ENCODE data around the gene CLSTN2. TPM values are rescaled to one million over a fixed set of nuclear protein-coding genes. Genes with fewer than 3 reads are reported as not detected.

The CLSTN2 gene
- total and polyA plus RNA-seq, 2 of the 13 experiments (the other 11 are each of a cell fraction or from before 2014, with no cell fraction given): not detected

DNA sequence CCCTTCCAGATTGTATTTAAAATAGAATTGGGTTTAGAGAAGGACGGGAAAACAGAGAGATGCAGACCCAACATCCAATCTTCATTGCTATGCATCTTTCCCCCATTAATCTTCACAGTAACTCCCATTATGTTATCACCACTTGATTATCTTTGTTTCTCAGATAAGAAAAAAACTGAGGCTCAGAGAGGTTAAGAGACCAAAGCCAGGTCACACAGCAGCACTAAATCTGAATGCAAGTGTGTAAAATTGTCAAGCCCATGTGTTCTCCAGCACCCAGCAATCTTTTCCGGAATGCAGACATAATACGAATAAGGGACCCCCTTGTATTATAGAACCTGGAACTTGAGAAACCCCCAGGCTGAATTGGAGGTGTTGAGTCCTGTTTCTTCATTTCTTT is 662.4 kb downstream of the CLSTN2 start:
- POLR2A ChIA-PET: no interaction called here
- no peak for FAIRE-seq
- no peaks in the 10 kb centered on the region for H3K9me3 ChIP-seq (ENCODE audit: low read length)
- intact Hi-C loops (cut with micrococcal nuclease; ENCODE audit: unreplicated experiment): no loop called here
- H2AFZ ChIP-seq (ENCODE audit: low read length): no peak overlapping the region
- no peaks in the 10 kb centered on the region for H4K20me1 ChIP-seq (ENCODE audit: insufficient read depth, low read length)
- H3K27ac ChIP-seq (ENCODE audit: extremely low read length, insufficient read depth, low read length): no peak overlapping the region
- in situ Hi-C loops (cut with HindIII; ENCODE audit: extremely low pct_ligation_motif_present, low pct_unique_long_range_greater_than_20kb): no loop called here
- H3K27me3 ChIP-seq (ENCODE audit: control insufficient read depth in 1 of 2, insufficient read depth in 2 of 2, low read length in 2 of 2): no peaks in the 10 kb centered on the region; a peak in 1 of 5 replicates
- H3K4me1 ChIP-seq (ENCODE audit: insufficient read depth, low read length): no peaks in the 10 kb centered on the region
- H3K9ac ChIP-seq (ENCODE audit: insufficient read depth, low read depth, low read length): no peak overlapping the region
- no TSS peak for BruUV-seq (replicated peaks)
- TF ChIP-seq, protein P1, sequence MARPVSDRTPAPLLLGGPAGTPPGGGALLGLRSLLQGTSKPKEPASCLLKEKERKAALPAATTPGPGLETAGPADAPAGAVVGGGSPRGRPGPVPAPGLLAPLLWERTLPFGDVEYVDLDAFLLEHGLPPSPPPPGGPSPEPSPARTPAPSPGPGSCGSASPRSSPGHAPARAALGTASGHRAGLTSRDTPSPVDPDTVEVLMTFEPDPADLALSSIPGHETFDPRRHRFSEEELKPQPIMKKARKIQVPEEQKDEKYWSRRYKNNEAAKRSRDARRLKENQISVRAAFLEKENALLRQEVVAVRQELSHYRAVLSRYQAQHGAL (CRISPR knock-in tag; IDR thresholded peaks at IDR 0.05; ENCODE audit: not compliant biosample characterization): no peak
- TF ChIP-seq, protein P2, sequence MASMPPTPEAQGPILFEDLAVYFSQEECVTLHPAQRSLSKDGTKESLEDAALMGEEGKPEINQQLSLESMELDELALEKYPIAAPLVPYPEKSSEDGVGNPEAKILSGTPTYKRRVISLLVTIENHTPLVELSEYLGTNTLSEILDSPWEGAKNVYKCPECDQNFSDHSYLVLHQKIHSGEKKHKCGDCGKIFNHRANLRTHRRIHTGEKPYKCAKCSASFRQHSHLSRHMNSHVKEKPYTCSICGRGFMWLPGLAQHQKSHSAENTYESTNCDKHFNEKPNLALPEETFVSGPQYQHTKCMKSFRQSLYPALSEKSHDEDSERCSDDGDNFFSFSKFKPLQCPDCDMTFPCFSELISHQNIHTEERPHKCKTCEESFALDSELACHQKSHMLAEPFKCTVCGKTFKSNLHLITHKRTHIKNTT (CRISPR knock-in tag; IDR thresholded peaks at IDR 0.05): no peak
- TF ChIP-seq, protein P3, sequence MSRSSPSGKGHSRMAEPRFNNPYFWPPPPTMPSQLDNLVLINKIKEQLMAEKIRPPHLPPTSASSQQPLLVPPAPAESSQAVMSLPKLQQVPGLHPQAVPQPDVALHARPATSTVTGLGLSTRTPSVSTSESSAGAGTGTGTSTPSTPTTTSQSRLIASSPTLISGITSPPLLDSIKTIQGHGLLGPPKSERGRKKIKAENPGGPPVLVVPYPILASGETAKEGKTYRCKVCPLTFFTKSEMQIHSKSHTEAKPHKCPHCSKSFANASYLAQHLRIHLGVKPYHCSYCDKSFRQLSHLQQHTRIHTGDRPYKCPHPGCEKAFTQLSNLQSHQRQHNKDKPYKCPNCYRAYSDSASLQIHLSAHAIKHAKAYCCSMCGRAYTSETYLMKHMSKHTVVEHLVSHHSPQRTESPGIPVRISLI (CRISPR knock-in tag; IDR thresholded peaks at IDR 0.05; ENCODE audit: borderline replicate concordance): no peak
- TF ChIP-seq ATAD3A (CRISPR knock-in tag; IDR thresholded peaks at IDR 0.05) (no peak), CBX1 (IDR thresholded peaks at IDR 0.05; ENCODE audit: low read depth) (no peak), ETV5 (CRISPR knock-in tag; IDR thresholded peaks at IDR 0.05; ENCODE audit: borderline replicate concordance) (no peak), MXD4 (CRISPR knock-in tag; IDR thresholded peaks at IDR 0.05) (no peak), JARID2 (CRISPR knock-in tag; IDR thresholded peaks at IDR 0.05; ENCODE audit: insufficient replicate concordance) (no peak)
- TF ChIP-seq, protein P4, sequence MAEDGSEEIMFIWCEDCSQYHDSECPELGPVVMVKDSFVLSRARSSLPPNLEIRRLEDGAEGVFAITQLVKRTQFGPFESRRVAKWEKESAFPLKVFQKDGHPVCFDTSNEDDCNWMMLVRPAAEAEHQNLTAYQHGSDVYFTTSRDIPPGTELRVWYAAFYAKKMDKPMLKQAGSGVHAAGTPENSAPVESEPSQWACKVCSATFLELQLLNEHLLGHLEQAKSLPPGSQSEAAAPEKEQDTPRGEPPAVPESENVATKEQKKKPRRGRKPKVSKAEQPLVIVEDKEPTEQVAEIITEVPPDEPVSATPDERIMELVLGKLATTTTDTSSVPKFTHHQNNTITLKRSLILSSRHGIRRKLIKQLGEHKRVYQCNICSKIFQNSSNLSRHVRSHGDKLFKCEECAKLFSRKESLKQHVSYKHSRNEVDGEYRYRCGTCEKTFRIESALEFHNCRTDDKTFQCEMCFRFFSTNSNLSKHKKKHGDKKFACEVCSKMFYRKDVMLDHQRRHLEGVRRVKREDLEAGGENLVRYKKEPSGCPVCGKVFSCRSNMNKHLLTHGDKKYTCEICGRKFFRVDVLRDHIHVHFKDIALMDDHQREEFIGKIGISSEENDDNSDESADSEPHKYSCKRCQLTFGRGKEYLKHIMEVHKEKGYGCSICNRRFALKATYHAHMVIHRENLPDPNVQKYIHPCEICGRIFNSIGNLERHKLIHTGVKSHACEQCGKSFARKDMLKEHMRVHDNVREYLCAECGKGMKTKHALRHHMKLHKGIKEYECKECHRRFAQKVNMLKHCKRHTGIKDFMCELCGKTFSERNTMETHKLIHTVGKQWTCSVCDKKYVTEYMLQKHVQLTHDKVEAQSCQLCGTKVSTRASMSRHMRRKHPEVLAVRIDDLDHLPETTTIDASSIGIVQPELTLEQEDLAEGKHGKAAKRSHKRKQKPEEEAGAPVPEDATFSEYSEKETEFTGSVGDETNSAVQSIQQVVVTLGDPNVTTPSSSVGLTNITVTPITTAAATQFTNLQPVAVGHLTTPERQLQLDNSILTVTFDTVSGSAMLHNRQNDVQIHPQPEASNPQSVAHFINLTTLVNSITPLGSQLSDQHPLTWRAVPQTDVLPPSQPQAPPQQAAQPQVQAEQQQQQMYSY (CRISPR knock-in tag; IDR thresholded peaks at IDR 0.05): no peak
- H3K4me2 ChIP-seq (ENCODE audit: low read depth, low read length): no peak overlapping the region
- no peak for ATAC-seq
- H3K36me3 ChIP-seq (replicated peaks in 1 of 2; ENCODE audit: control insufficient read depth in 1 of 2, insufficient read depth in 2 of 2, low read length in 2 of 2): no peaks in the 10 kb centered on the region
- WGBS (ENCODE audit: low lambda C conversion rate): 63% methylated on average over 3 of the region's 3 CpGs
- no peak for DNase-seq (ENCODE audit: low spot score)
- H3K79me2 ChIP-seq (ENCODE audit: insufficient read depth, low read length): no peaks in the 10 kb centered on the region
- no peak overlapping the region for H3K4me3 ChIP-seq (replicated peaks in 1 of 3; ENCODE audit: insufficient read depth in 1 of 3, low read depth in 2 of 3, low read length in 3 of 3)
- CTCF ChIA-PET (ENCODE audit: low intra/inter-chr PET ratio, low total read pairs): no interaction called here
